IMR-90 (cell line): ENCODE data around the gene TDG.

Experiments used
- CTCF ChIP-seq: conservative IDR thresholded peaks from 2 replicates; pipeline ENCODE4 v1.5.1; 2012; ENCODE audit warnings: mild to moderate bottlenecking, low read depth, low read length, improper control_type of control experiment
- ELK1 ChIP-seq: fragments of 150-350 bp; IDR thresholded peaks from 2 replicates; pipeline ENCODE4 v1.6.1; 2016; ENCODE audit warnings: low read depth, mild to moderate bottlenecking, low read length, moderate library complexity, borderline replicate concordance
- MXI1 ChIP-seq: IDR thresholded peaks from 2 replicates; pipeline ENCODE4 v1.6.1; 2012; ENCODE audit warnings: low read depth, mild to moderate bottlenecking, low read length, moderate library complexity, borderline replicate concordance
- USF2 ChIP-seq: fragments of 150-350 bp; IDR thresholded peaks from 2 replicates; pipeline ENCODE4 v1.6.1; 2017; ENCODE audit warnings: mild to moderate bottlenecking, antibody characterized with exemption, low read length, low read depth

- TF ChIP-seq CTCF (no peak), MXI1 (no peak), ELK1 (no peak), USF2 (no peak)
Observed at GRCh38 chr12:103975368-103975767, 9.7 kb downstream of the TDG start.
